Caco-2 (cell line): Measurements from ENCODE around the gene EMC10. TPM values are rescaled to one million over a fixed set of nuclear protein-coding genes. Genes with fewer than 3 reads are reported as not detected.

Experiments used
- BruUV-seq: library from RNA; stranded (reverse); fragments of 400-500 nt; replicated peaks from 2 replicates; lab custom pipeline; 2021; lab: Mats Ljungman, UMichigan
- CTCF ChIA-PET: fragments of 300-600 bp; sonication (Branson Sonifier 250); formaldehyde crosslinking; loops from one replicate; lab custom pipeline; 2022; ENCODE audit warnings: antibody characterized with exemption; lab: Charles Lee
- POLR2A ChIA-PET: fragments of 300-600 bp; sonication (Branson Sonifier 250); formaldehyde crosslinking; loops from one replicate; lab custom pipeline; 2022; ENCODE audit warnings: antibody characterized with exemption; lab: Charles Lee
- DNase-seq, 2 experiments: peaks; one replicate each; pipeline versions ENCODE4 v3.0.0 to v3.0.0-alpha.2; 2020 to 2022
- H3K27me3 ChIP-seq: replicated peaks from 2 replicates; pipeline ENCODE4 v1.6.0; 2011; ENCODE audit warnings: low read length; ENCODE audit not compliant: control insufficient read depth, insufficient read depth
- H3K36me3 ChIP-seq: 2 replicates; pipeline ENCODE4 v1.5.1; 2011; ENCODE audit warnings: low read length; ENCODE audit not compliant: control insufficient read depth, insufficient read depth
- H3K4me1 ChIP-seq: fragments of 250-450 bp; sonication (Bioruptor Pico); 2 replicates; pipeline ENCODE4 v1.5.1; 2020; ENCODE audit warnings: mild to moderate bottlenecking
- H3K4me3 ChIP-seq: 2 replicates; pipeline ENCODE4 v1.5.1; 2011; ENCODE audit warnings: low read depth, mild to moderate bottlenecking, control low read depth, low read length
- H3K9me3 ChIP-seq: fragments of 250-450 bp; sonication (Bioruptor Pico); 2 replicates; pipeline ENCODE4 v1.5.1; 2020; ENCODE audit warnings: mild to moderate bottlenecking, moderate library complexity
- H3K27ac Mint-ChIP-seq: one replicate; pipeline ENCODE4 v1.8.0; 2022; ENCODE audit warnings: mixed read lengths; ENCODE audit not compliant: unreplicated experiment
- H3K27me3 Mint-ChIP-seq: one replicate; pipeline ENCODE4 v1.8.0; 2022; ENCODE audit warnings: mixed read lengths; ENCODE audit not compliant: insufficient read depth, unreplicated experiment
- H3K36me3 Mint-ChIP-seq: one replicate; pipeline ENCODE4 v1.8.0; 2022; ENCODE audit warnings: mild to moderate bottlenecking, mixed read lengths; ENCODE audit not compliant: insufficient read depth, unreplicated experiment
- H3K4me1 Mint-ChIP-seq: one replicate; pipeline ENCODE4 v1.8.0; 2022; ENCODE audit warnings: low read depth, mixed read lengths; ENCODE audit not compliant: unreplicated experiment
- H3K4me3 Mint-ChIP-seq: one replicate; pipeline ENCODE4 v1.8.0; 2022; ENCODE audit warnings: mild to moderate bottlenecking, moderate library complexity, mixed read lengths; ENCODE audit not compliant: unreplicated experiment
- H3K9me3 Mint-ChIP-seq: one replicate; pipeline ENCODE4 v1.8.0; 2022; ENCODE audit warnings: mixed read lengths; ENCODE audit not compliant: unreplicated experiment
- CTCF ChIP-seq, 2 experiments: fragments of 200-600 bp in 1 of 2; IDR thresholded peaks; 1 replicate in 1 of 2; 2 replicates in 1 of 2; pipeline versions ENCODE4 v1.5.1 to v1.8.0; 2011 to 2022; ENCODE audit warnings: antibody characterized with exemption in 1 of 2, control low read depth in 1 of 2, inconsistent platforms in 1 of 2, low read depth in 1 of 2, low read length in 1 of 2, mild to moderate bottlenecking in 1 of 2, moderate library complexity in 1 of 2; ENCODE audit not compliant: insufficient read depth in 1 of 2, severe bottlenecking in 1 of 2, unreplicated experiment in 1 of 2
- intact Hi-C: fragments of 100-400 bp; cut with micrococcal nuclease; formaldehyde crosslinking; loops from one replicate; pipeline ENCODE4 v1.10.0; 2022; ENCODE audit not compliant: unreplicated experiment
- total RNA-seq: library from RNA; stranded (reverse); gene quantifications from 2 replicates; pipeline ENCODE4 v1.2.3, GENCODE V29; 2022

Gene EMC10
- total RNA-seq, 1 experiment from 2014 or later = 42.9 TPM

- Mint-ChIP-seq H3K36me3 (peaks cover 12% of the 10 kb centered on the region), H3K9me3 (no peaks in the 10 kb centered on the region), H3K27me3 (no peaks in the 10 kb centered on the region), H3K4me3 (peak overlapping the region; percentile 76), H3K27ac (peak overlapping the region; percentile 89), H3K4me1 (peaks cover 7% of the 10 kb centered on the region)
- intact Hi-C loops = no loop called here
- no peaks in the 10 kb centered on the region for H3K27me3 ChIP-seq
- ChIA-PET CTCF (interaction anchor here (1.8 kb wide), 1 partner anchor 27 kb away, joined by 7 read pairs; no protein-coding TSS in a partner anchor), POLR2A (interaction anchor here (1.2 kb wide), 1 partner anchor 50 kb away, joined by 4 read pairs; no protein-coding TSS in a partner anchor)
- no TSS peak for BruUV-seq
- H3K4me1 ChIP-seq = peaks cover 4% of the 10 kb centered on the region; the same call in 1 of the 2 replicates
- H3K36me3 ChIP-seq = no peaks in the 10 kb centered on the region
- TF ChIP-seq CTCF (IDR thresholded peaks at IDR 0.05; ENCODE audit: insufficient read depth in 1 of 2, low read depth in 1 of 2, low read length in 1 of 2, severe bottlenecking in 1 of 2, unreplicated experiment in 1 of 2) = no peak
- H3K4me3 ChIP-seq = peak overlapping the region; percentile 58
- no peak for DNase-seq
- H3K9me3 ChIP-seq = no peaks in the 10 kb centered on the region
Observed at GRCh38 chr19:50510121-50510670, 33.9 kb downstream of the EMC10 start.

DNA sequence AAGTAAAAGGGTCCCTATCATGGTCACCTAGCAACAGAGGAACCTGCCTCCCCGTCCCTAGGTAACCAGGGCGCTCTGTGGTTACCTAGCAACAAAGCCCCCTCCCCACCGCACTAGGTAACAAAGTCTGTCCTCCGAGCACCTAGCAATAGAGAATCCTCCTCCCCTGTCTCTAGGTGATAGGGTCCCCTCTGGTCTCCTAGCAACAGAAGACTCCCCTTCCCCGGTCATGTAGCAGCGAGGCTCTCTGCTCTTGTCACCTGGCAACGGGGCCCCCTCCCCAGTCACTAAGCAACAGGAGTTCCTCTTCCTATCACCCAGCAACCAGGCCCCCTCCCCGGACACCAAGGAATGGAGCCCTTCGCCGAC lies 34.4 kb downstream of the EMC10 start:
- Histone ChIP-seq H3K27me3 (no peaks in the 10 kb centered on the region), H3K9me3 (no peaks in the 10 kb centered on the region), H3K4me1 (peaks cover 4% of the 10 kb centered on the region; the same call in 1 of the 2 replicates), H3K36me3 (no peaks in the 10 kb centered on the region), H3K4me3 (peak overlapping the region; percentile 58)
- Mint-ChIP-seq H3K4me3 (peak overlapping the region; percentile 76), H3K27ac (peak overlapping the region; percentile 89), H3K36me3 (peaks cover 12% of the 10 kb centered on the region), H3K4me1 (peaks cover 7% of the 10 kb centered on the region), H3K9me3 (no peaks in the 10 kb centered on the region), H3K27me3 (no peaks in the 10 kb centered on the region)
- POLR2A ChIA-PET = interaction anchor here (0.6 to 1.2 kb wide), 6 partner anchors 50 to 829 kb away, joined by 3 to 10 read pairs (median 4); partner anchors contain the start of gene KCNC3
- TSS peak; percentile 78 for BruUV-seq
- intact Hi-C loops = loop anchor here (1.0 kb wide), 1 partner anchor 34 kb away; the partner anchor contains the start of genes EMC10 and GARIN5A
- no peak for DNase-seq
- CTCF ChIA-PET = interaction anchor here (0.5 to 1.8 kb wide), 9 partner anchors 10 to 308 kb away, joined by 3 to 11 read pairs (median 6); no protein-coding TSS in a partner anchor
- TF ChIP-seq CTCF (IDR thresholded peaks at IDR 0.05; ENCODE audit: insufficient read depth in 1 of 2, low read depth in 1 of 2, low read length in 1 of 2, severe bottlenecking in 1 of 2, unreplicated experiment in 1 of 2) = no peak

GRCh38 chr19:50511069-50511822 lies 34.9 kb downstream of the EMC10 start, which contains the start of gene JOSD2:
JOSD2 (minus strand) TSS chr19:50511191; CDS start chr19:50510431, 760 bp downstream.
- Histone ChIP-seq H3K9me3 (no peaks in the 10 kb centered on the region), H3K36me3 (no peaks in the 10 kb centered on the region), H3K27me3 (no peaks in the 10 kb centered on the region), H3K4me1 (peaks cover 4% of the 10 kb centered on the region; the same call in 1 of the 2 replicates), H3K4me3 (peak within 1 kb of the TSS; percentile 58)
- POLR2A ChIA-PET = interaction anchor here (0.6 to 1.2 kb wide), 9 partner anchors 10 to 1210 kb away, joined by 3 to 10 read pairs (median 4); partner anchors contain the start of gene KCNC3
- CTCF ChIA-PET = interaction anchor here (0.5 to 1.8 kb wide), 12 partner anchors 9 to 307 kb away, joined by 3 to 11 read pairs (median 6); no protein-coding TSS in a partner anchor
- H3K9me3 Mint-ChIP-seq = no peaks in the 10 kb centered on the region
- intact Hi-C loops = loop anchor here (1.0 kb wide), 1 partner anchor 35 kb away; the partner anchor contains the start of genes EMC10 and GARIN5A
- DNase-seq = peak; percentile 98 to 99
- H3K27ac Mint-ChIP-seq = peak within 1 kb of the TSS; percentile 89
- no TSS peak for BruUV-seq
- TF ChIP-seq CTCF (IDR thresholded peaks at IDR 0.05; ENCODE audit: insufficient read depth in 1 of 2, low read depth in 1 of 2, low read length in 1 of 2, severe bottlenecking in 1 of 2, unreplicated experiment in 1 of 2) = no peak
- H3K4me1 Mint-ChIP-seq = peaks cover 7% of the 10 kb centered on the region
- peaks cover 12% of the 10 kb centered on the region for H3K36me3 Mint-ChIP-seq
- H3K27me3 Mint-ChIP-seq = no peaks in the 10 kb centered on the region
- H3K4me3 Mint-ChIP-seq = peak within 1 kb of the TSS; percentile 76
